Measurements from ENCODE around the gene MAP2K4.
"Not testable (repeated sequence)": the region's sequence is repeated elsewhere in the genome, so short reads cannot be mapped to it uniquely, and the experiment has no call there.

The MAP2K4 gene

DNA sequence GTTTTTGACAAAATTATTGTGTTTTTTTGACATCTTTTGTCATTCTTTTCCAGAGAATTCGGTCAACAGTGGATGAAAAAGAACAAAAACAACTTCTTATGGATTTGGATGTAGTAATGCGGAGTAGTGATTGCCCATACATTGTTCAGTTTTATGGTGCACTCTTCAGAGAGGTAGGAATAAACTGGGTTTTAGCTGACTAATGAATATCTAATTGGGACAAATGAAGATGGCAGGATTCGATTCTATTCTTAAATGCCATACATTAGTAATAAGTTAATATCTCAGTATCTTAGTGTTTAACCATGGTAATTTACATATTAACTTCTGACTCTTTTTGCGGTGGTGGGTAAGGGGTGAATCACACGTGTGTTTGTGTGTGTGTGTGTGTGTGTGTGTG lies 74.8 kb downstream of the MAP2K4 start:
- DNase-seq, result no peak

DNA sequence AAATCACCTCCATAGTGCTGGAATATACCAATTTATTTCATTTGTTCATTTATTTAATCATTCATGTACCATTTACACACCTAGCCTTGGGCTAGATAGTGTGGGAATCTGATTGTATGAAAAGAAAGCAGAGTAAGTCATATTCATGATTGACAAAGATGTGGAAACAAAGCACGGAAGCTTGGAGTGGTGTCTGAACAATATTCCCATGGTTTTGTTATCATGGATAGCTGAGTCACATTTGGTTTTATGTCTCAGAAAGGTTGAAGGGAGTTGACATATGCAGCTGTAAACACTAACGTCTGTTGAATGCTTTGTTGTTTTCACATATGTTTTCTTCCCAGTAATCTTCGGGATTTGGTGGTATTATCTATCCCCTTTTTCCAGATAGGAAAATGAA lies 76.6 kb downstream of the MAP2K4 start:
- DNase-seq, result no peak

DNA sequence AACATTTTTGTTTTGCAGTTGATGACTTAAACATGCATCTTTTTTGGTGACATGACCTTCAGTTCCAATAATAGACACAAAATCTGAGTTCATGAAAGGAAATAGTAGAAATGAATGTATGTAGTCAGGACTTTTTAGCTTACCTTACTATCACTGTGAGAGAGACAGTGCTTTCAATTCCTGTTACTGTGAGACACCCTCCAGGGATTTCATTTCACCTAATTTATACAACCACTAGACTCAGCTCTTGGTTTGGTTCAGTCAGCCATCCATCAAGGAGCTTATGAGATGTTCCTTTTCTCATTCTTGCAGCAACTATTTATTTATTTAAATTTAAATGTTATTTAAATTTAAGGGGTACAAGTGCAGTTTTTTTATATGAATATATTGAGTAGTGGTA lies 77.9 kb downstream of the MAP2K4 start:
- no peak for DNase-seq

DNA sequence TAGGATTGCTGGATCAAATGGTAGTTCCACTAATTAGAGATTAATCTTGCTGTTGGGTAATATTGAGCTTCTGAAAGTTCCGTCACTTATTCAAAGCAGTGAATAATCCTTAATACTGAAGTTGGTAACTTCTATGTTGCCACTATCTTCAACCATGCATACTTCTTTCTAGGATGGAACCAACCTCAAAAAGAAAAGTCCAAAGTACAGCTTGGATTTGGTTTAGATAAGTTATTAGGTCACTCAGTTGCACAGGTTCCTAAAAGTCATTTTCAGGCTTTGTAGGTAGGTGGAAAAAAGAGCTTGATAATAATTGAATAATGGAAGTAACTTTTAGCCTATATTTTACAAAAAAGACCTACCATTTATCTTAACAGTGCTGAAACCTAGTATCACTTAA lies 78.7 kb downstream of the MAP2K4 start:
- no peak for DNase-seq

DNA sequence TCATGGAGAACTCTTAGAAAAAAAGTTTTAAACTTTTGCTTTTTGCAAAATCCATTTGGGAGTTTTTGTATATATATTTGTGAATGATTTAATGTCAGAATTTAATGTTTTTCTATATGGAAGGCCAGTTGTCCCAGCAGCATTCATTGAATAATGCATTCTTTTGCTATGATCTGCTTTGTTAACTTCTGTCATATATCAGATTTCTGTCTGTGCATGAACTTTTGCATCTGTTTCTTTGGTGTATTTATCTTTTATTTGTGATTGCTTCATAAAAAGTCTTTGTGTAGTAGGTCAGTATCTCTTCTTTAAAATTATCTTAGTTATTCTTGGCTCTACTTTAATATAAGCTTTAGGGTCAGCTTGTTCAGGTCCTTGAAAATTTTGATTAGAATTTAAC lies 84.2 kb downstream of the MAP2K4 start:
- no peak for DNase-seq

DNA sequence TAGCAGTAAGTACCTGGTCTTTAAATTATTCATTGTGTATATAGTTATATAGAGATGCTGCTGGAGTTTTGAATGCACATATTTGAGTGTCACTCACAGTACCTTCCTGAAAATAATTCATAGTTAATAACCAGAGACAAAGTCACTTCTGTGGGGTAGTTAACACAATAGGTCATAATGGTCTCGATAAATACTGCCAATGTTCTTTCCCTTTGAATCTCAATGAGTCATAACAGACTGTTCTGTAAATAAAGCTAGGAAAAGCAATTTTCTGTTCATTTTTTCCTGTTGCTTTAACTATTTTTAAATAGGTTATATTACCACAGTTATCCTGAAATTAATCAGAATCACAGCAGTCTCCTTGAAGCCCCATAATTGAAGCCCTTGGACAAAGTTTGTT lies 87.2 kb downstream of the MAP2K4 start:
- no peak for DNase-seq

DNA sequence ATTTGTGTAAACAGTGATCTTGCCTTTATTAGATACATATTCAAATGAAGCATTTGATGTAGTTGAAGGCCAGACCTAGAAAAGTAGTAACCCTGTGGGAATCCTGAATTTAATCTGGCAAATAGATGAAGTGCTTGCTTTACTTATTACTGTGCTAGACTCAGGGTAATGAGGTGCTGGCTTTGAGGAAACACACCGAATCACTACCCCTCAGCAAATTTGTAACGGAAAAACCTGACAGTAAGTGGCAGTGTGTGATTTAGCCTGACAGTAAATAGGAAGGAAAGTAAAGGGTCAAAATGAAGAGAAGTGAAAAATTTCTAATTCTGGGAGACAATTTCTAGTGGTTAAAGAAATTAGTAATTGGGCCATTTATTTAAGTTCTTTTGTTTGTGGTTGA lies 90.2 kb downstream of the MAP2K4 start:
- no peak for DNase-seq

DNA sequence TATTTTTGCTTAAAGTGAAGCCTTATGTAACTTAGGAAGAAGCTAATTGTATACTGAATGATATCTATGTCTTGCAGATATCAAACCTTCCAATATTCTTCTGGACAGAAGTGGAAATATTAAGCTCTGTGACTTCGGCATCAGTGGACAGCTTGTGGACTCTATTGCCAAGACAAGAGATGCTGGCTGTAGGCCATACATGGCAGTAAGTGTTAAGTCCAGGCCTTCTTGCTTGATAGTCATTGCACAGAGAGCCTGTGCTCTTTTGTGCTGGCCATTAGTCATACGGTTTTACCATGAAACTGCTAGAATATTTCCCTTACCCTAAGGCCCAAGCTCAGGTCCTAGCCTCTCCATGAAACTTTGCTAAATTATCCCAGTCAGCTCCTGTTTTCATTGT lies 92.5 kb downstream of the MAP2K4 start:
- DNase-seq, result no peak

DNA sequence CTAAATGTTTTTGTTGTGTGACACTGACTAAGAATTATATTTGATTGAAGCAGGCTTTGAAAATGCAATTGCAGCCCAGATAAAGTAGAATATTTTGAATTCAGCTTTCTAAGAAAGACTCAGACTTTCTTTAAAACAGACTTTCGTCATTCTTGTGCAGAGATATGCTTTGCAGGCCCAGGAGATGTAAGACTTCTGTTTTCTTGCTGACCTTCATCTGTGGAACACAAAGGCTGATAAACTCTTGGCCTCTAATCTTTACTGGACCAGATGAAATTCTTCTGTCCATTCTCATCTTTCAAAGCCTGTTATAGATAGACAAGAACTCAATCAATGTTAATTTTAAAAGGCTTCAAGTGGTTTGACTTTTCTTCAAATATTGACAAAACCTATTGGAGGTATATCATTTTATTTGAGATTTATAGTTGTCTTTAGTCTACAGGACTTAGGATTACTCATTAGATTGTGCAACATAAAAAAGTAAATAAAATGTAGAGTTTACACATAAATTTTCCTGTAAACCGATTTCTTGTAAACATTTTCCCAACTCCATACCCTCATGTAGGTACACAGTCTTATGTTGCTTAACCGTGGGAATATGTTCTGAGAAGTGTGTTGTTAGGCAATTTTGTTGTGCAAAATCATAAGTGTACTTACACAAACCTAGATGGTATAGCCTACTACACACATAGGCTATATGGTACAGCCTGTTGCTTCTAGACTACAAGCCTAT lies 94.2 kb downstream of the MAP2K4 start:
- DNase-seq, result no peak

DNA sequence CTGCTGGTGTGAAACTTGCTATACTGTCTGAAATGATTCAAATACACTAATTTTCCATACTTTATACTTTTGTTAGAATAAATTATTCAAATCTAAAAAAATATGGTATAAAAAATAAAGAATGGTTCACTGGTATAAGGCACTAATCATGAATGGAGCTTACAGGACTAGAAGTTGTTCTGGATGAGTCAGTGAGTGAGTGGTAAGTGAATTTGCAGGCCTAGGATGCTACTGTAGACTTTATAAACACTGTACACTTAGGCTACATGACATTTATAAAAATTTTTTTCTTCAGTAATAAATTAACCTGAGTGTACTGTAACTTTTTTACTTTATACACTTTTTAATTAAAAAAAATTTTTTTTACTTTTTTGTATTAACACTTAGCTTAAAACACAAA lies 95.5 kb downstream of the MAP2K4 start:
- DNase-seq, result no peak

DNA sequence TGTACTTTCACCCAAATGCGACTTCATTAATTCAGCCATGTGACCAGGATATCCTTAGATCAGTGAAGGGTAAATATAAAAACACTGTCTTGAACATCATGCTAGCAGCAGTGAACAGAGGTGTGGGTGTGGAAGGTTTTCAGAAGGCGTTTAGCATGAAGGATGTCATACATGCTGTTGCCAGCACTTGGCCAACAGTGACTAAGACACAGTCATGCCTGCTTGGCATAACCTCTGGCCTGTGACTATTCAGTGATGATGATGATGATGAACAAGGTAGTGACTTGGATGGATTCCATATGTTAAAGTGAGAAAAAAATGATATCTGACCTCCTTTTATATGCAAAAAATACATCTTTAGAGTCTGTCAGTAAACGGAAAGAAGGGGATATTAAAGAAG lies 97.9 kb downstream of the MAP2K4 start:
- DNase-seq, result no peak

DNA sequence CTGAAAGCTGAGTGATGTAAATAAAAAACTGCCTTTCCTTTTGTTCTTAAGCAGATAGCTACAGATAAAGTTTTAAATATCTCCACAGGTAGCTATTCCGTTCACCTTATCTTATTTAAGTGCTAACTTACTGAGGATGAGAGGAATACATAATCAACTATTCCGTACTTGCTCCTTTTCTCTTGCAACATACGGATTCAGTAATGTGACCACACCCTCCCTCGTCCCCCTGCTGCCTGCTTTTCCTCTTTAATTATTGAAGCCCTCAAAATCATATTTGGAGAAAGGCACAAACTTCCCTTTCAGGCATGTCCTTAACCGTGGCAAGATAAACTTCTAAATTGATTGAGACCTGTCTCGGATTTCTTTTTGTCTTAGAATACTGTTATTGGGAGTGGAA lies 101.4 kb downstream of the MAP2K4 start:
- DNase-seq, result no peak

DNA sequence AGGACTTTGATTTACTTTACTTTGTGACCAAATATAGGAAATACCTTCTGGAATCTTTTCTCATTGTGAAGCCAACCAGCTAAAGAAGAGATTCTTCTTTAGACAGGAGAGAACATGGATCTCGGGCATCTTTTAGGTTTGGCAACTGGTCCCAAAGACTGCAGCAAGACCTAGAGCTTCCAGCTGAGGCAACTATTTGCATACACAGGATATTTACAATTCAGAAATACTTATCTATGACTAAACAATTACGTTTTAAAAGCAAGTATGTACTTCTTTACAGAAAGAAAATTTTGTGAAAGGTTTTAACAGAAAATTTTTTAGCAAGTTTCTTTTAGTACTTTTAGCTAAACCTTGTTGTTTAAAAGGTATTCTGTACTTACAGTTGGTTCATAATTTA lies 106.5 kb downstream of the MAP2K4 start:
- no peak for DNase-seq

DNA sequence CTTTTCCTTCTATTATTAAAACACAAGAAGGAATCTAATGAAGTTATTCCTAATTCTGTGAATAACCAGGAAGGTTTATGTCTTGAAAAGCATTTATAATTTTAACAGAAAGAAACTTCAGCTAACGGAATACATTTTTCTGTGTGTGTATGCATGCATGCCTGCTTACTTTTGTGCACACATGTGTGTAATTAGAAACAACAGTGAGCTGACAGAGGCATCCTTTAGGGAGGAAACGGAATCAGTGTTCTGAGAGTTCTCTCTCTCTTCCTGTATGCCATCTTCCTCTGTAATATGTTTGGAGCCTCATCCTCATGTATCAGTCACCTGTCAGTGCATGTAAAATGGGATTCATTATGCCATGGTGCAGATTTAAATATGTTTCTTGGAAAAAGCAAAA lies 107.0 kb downstream of the MAP2K4 start:
- DNase-seq, result no peak

DNA sequence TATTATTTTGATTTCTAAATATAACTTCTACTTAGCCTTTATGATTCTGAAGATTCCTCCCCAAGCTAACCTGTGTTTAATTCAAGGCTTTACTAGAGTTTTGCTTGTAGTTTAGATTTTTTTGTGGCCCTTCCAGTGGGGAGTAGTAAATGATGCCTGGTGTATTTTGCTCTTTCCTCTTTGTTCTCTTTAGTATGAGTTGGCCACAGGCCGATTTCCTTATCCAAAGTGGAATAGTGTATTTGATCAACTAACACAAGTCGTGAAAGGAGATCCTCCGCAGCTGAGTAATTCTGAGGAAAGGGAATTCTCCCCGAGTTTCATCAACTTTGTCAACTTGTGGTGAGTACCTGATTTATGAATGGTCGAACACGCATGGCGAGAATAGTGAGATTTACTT lies 108.3 kb downstream of the MAP2K4 start:
- DNase-seq, result no peak

DNA sequence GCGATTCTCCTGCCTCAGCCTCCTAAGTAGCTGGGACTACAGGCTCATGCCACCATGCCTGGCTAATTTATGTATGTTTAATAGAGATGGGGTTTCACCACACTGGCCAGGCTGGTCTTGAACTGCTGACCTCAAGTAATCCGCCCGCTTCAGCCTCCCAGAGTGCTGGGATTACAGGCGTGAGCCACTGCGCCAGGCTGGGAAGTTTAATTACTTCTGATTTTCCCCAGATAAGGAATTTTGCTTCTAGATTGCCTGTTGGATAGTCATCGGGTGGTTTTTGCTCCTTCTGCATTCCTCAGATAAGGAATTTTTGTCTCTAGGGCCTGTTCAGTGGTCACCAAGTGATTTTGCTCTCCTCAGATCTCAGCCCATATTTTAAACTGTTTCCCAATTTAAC lies 112.5 kb downstream of the MAP2K4 start:
- no peak for DNase-seq

DNA sequence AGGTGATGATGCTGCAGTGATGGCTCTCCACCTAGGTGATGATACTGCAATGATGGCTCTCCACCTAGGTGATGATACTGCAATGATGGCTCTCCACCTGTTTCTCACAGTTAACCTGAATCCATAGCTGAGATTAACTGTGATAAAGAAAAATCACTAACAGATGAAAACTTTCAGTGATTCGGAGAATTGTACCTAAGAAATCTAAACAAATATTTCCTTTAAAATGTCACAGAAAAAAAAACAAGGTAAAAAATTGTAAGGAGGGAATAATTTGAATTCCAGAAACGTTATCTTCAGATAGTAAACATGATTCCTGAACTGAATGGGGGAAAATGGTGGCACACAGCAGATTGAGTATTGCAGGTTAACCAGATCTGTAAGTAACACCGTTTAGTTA lies 113.4 kb downstream of the MAP2K4 start:
- no peak for DNase-seq

DNA sequence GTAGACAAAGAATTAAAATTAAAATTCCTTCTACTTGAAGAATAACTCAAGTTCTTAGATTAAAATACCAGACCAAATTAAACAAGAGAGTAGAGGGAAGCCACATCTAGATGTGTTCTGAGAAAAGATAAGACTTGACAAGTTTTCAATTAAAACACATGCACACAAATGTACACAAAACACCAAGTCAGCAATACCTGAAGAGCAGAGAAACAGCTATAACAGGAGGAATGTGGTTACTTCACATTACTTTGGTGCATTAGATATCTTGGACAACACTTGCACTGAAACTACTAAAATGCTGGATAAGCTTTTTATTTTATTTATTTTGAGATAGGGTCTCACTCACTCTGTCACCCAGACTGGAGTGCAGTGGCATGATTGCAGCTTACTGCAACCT lies 113.9 kb downstream of the MAP2K4 start:
- DNase-seq, result no peak

DNA sequence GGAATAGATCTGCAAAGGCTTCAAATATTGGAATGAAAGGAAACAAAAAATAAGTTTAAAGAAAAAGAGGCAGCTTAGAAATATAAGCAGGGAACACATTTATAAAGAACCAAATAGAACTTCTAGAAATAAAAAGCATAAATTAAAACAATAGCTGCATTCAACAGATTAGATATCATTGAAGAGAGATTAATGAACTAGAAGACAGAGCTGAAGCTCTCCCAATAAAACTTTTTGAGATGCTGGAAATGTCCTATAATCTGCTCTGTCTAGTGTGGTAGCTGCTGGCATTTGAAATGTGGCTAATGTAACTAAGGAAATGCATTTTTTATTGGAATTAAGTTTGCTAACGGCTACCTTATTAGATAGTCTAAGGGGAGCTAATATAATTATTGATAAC lies 115.6 kb downstream of the MAP2K4 start:
- no peak for DNase-seq

DNA sequence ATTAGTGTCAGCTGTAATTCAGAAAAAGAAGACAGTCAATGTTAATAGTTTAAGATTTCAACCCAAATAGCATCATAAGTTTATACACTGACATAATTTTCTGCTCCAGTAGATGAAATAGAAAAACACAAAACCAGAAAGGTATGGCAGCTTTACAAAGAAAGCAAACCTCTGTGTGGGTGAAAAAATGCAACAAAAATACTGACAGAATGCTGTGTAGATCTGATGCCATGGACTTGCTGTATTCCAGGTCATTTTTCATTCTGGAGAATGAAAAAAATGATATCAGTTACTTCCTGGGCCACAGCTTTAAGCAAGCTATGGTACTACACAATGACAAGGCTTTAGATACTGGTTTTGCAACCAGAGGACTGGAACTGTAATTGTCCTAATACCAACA lies 116.0 kb downstream of the MAP2K4 start:
- no peak for DNase-seq

DNA sequence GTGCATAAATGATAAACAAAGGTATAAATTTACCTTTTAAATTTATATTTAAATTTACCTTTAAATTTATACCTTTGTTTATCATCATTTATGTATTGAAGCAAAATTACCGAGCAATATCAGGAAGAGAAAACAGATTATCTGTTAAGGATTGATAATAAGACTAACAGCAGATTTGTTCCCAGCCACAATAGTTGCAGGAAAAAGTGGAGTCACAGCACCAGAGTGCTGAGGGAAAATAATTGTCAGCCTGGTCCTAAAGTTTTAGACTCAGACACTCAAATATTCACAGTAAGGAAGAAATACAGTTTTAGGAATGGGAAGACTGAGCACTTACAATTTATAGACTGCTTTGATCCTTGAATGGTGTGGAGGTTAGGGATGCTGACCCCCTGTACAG lies 117.2 kb downstream of the MAP2K4 start:
- DNase-seq, result no peak

DNA sequence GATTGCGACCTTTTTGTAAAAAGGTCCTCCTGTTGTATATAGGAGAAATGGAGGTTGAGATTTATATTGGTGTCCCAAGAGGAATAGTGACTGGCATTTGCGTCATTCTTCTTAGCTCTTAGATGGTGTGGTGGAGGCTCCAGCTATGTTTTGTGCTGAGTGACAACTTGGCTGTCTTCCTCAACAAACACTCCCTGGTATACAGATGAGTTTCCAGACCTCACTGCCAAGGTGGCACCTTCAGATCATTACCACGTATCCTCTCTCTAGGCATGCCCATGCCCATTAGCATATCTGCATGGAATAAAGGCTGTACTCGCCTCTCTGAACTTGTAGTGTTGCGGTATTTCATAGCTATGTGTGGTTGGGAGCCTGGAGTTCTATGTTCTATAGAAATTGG lies 120.0 kb downstream of the MAP2K4 start:
- no peak for DNase-seq

DNA sequence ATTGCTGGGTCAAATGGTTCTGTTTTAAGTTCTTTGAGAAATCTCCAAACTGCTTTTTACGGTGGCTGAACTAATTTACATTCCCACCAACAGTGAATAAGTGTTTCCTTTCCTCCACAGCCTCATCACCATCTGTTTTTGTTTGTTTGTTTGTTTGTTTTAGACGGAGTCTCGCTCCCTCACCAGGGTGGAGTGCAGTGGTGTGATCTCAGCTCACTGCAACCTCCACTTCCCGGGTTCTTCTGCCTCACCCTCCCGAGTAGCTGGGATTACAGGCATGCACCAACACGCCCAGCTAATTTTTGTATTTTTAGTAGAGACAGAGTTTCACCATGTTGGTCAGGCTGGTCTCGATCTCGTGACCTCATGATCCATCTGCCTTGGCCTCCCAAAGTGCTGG lies 141.5 kb downstream of the MAP2K4 start:
- not testable (repeated sequence) for DNase-seq

DNA sequence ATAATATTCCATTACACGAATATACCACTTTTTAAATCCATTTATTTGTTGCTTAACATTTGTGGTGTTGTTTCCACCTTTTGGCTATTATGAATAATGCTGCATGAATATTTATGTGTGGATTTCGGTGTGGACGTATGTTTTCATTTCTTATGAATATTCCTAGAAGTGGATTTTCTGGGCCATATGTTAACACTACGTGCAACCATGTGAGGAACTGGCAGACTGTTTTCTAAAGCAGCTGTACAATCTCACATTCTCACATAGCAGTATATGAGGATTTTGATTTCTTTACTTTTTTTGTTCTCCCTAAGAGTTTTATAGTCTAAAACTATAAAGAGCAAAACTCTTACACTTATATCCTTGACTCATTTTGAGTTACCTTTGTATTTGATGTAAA lies 143.4 kb downstream of the MAP2K4 start:
- no peak for DNase-seq

DNA sequence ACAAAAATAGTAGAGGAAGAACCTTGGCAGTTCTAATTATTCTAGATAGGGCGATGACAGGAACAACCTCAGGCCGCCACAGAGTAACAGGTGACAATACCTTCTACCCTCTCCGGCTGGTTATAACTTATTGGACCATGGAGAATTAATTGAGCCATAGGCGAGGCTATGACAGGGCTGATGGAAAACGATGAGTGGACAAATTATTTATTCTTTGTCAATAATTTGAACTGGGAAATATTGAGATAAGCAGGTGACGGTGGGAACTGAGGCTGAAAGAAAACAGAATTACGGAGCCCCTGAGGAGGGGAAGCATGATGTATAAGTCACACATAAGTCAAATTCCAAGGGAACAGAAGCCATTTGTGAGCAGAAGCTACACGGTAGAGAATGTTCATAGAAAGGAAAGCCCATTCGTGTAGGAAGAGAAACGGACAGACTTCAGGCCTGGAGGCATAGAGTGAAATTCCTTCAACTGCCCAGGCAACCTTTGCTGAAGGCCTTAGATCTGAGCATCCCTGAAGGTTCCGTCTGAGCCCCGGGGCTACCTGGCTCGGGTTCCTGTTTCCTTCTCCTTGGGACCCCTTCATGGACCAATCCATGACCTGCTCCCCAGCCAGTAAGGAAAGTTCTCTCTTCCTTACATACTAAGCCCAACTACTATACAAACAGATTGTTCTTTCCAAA lies 158.1 kb downstream of the MAP2K4 start:
- DNase-seq, result no peak

Data from activated effector memory CD4-positive, alpha-beta T cell treated with anti-CD3 and anti-CD28 coated beads, Interleukin-2, amount 50 U/mL, for 16 hours (primary cell).